Measurements from ENCODE around the gene CCL14. TPM values are rescaled to one million over a fixed set of nuclear protein-coding genes. Genes with fewer than 3 reads are reported as not detected.

CCL14 gene
- total and polyA plus RNA-seq, 8 donors: 14.2 to 123 (median 87.0) TPM

GRCh38 chr17:35991075-35991474, 4.5 kb upstream of the CCL14 start:
- intact Hi-C loops (cut with DNase I): no loop called here

GRCh38 chr17:35988164-35988563, 1.6 kb upstream of the CCL14 start:
- no peak for TF ChIP-seq CTCF (IDR thresholded peaks at IDR 0.05)
- no peaks in the 10 kb centered on the region for H3K4me1 ChIP-seq
- no peak overlapping the region for H3K27ac ChIP-seq
- ATAC-seq (no peak), DNase-seq (no peak)
- no peaks in the 10 kb centered on the region for H3K27me3 ChIP-seq
- H3K9me3 ChIP-seq: no peaks in the 10 kb centered on the region
- no peak overlapping the region for H3K4me3 ChIP-seq
- H3K36me3 ChIP-seq: no peaks in the 10 kb centered on the region
- intact Hi-C loops (cut with DNase I): no loop called here

More at GRCh38 chr17:35991075-35991474, 4.5 kb upstream of the CCL14 start:
- Histone ChIP-seq H3K4me1 (no peaks in the 10 kb centered on the region), H3K36me3 (no peaks in the 10 kb centered on the region), H3K27ac (no peak overlapping the region), H3K4me3 (no peak overlapping the region), H3K9me3 (peaks cover 0 to 3% of the 10 kb centered on the region in 2 donors), H3K27me3 (no peaks in the 10 kb centered on the region)
- no peak for ATAC-seq
- DNase-seq: no peak
- no peak for TF ChIP-seq CTCF (IDR thresholded peaks at IDR 0.05)

GRCh38 chr17:35984140-35984539, 2.4 kb downstream of the CCL14 start:
- no peaks in the 10 kb centered on the region for H3K4me1 ChIP-seq
- H3K4me3 ChIP-seq: no peak overlapping the region

DNA sequence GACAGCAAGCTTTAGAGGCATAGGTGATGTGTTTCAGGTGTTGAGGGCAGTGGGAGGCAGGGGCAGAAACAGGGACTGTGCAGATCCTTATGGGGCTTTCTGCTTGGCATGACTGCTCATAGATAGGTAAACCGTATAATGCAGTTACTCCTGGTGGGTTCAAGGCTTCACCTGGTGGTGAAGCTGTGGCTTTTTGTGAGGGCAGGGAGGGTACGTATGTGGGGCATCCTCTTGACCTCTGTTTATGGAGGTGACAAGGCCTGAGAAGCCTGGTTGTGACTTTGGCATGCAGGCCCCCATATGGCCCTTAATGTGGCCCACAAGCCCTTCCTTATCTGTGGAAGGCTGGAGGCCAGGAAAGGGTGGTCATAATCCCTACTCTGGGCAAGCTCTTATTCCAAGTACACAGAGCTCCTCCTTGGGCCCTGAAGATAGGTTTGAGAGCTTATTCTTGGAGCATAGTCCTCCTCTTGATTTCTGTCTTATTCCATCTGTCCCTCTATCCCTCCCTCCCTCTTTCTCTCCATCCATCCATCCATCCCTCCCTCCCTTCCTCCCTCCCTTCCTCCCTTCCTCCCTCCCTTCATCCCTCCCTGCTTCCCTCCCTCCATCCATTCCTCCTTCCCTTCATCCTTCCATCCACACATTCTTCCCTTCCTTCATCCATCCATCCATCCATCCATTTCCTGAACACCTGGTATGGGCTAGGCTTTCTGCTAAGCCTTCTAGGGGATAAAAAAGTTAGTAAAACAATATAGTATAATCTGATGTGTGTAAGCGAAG, 3.9 kb downstream of the CCL14 start:
- no peaks in the 10 kb centered on the region for H3K27me3 ChIP-seq
- intact Hi-C loops (cut with DNase I): no loop called here
- ATAC-seq: no peak

More at GRCh38 chr17:35984140-35984539, 2.4 kb downstream of the CCL14 start:
- Histone ChIP-seq H3K27me3 (no peaks in the 10 kb centered on the region), H3K27ac (no peak overlapping the region), H3K36me3 (no peaks in the 10 kb centered on the region), H3K9me3 (no peaks in the 10 kb centered on the region)
- TF ChIP-seq CTCF (IDR thresholded peaks at IDR 0.05): no peak
- intact Hi-C loops (cut with DNase I): no loop called here
- DNase-seq (no peak), ATAC-seq (no peak)

More for the DNA sequence above, 3.9 kb downstream of the CCL14 start:
- Histone ChIP-seq H3K27ac (no peak overlapping the region), H3K36me3 (no peaks in the 10 kb centered on the region), H3K9me3 (no peaks in the 10 kb centered on the region), H3K4me3 (no peak overlapping the region), H3K4me1 (no peaks in the 10 kb centered on the region)
- DNase-seq: no peak
- no peak for TF ChIP-seq CTCF (IDR thresholded peaks at IDR 0.05)

Data from left lung (tissue), 10 donors.